HT-29 (cell line): ENCODE results near the gene LINGO4. TPM values are rescaled to one million over a fixed set of nuclear protein-coding genes. Genes with fewer than 3 reads are reported as not detected.

Source experiments
- DNase-seq: peaks from one replicate; pipeline ENCODE4 v3.0.0-alpha.2; 2015; ENCODE audit warnings: low spot score
- total RNA-seq: library from RNA; depleted of rRNA; stranded (reverse); fragments of >200 nt; shearing (Covaris generic); gene quantifications from 2 replicates; pipeline ENCODE4 v1.2.3, GENCODE V29; 2014

LINGO4 gene
- total RNA-seq, 1 experiment from 2014 or later, result not detected

GRCh38 chr1:151833172-151833900, 28.1 kb upstream of the LINGO4 start:
- no peak for DNase-seq

GRCh38 chr1:151832318-151832980, 27.2 kb upstream of the LINGO4 start:
- peak; percentile 49 for DNase-seq

GRCh38 chr1:151831605-151832004, 26.4 kb upstream of the LINGO4 start, which contains the start of gene RORC:
Gene RORC, minus strand, starts transcription at chr1:151831802. Its CDS starts 38 bp downstream, at chr1:151831764.
- DNase-seq, result no peak

GRCh38 chr1:151831256-151831591, 26.0 kb upstream of the LINGO4 start:
- no peak for DNase-seq

GRCh38 chr1:151830055-151830454, 24.8 kb upstream of the LINGO4 start:
- no peak for DNase-seq

GRCh38 chr1:151829352-151830046, 24.3 kb upstream of the LINGO4 start:
- no peak for DNase-seq

GRCh38 chr1:151828921-151829320, 23.7 kb upstream of the LINGO4 start:
- DNase-seq, result peak; percentile 80

- no peak for DNase-seq
Observed at GRCh38 chr1:151827853-151828252, 22.6 kb upstream of the LINGO4 start.

GRCh38 chr1:151825751-151826660, 20.8 kb upstream of the LINGO4 start:
- no peak for DNase-seq

GRCh38 chr1:151825204-151825603, 20.0 kb upstream of the LINGO4 start:
- no peak for DNase-seq

- DNase-seq, result no peak
Observed at GRCh38 chr1:151823175-151823574, 18.0 kb upstream of the LINGO4 start.

GRCh38 chr1:151822404-151822803, 17.2 kb upstream of the LINGO4 start:
- no peak for DNase-seq

- peak; percentile 36 for DNase-seq
Observed at GRCh38 chr1:151820940-151821339, 15.7 kb upstream of the LINGO4 start.

GRCh38 chr1:151819976-151820623, 14.9 kb upstream of the LINGO4 start:
- no peak for DNase-seq

- no peak for DNase-seq
Observed at GRCh38 chr1:151819227-151819835, 14.1 kb upstream of the LINGO4 start.

- DNase-seq, result no peak
Observed at GRCh38 chr1:151817353-151817730, 12.1 kb upstream of the LINGO4 start.

- no peak for DNase-seq
Observed at GRCh38 chr1:151816548-151817352, 11.5 kb upstream of the LINGO4 start.

GRCh38 chr1:151815716-151816327, 10.6 kb upstream of the LINGO4 start:
- no peak for DNase-seq

- no peak for DNase-seq
Observed at GRCh38 chr1:151814971-151815545, 9.8 kb upstream of the LINGO4 start.
